H1 (cell line): ENCODE measurements around the gene CIT. TPM values are rescaled to one million over a fixed set of nuclear protein-coding genes. Genes with fewer than 3 reads are reported as not detected.

Source experiments
- CTCF ChIA-PET: fragments of 300-600 bp; sonication (Branson Sonifier 250); formaldehyde crosslinking; loops from one replicate; lab custom pipeline; 2021; ENCODE audit not compliant: partially characterized antibody; lab: Charles Lee
- POLR2A ChIA-PET: fragments of 300-600 bp; sonication (Branson Sonifier 250); formaldehyde crosslinking; loops from one replicate; lab custom pipeline; 2021; ENCODE audit warnings: inconsistent platforms; ENCODE audit not compliant: partially characterized antibody; lab: Charles Lee
- DNase-seq, 2 experiments: peaks; one replicate each; pipeline versions ENCODE4 v3.0.0 to v3.0.0-alpha.2; 2010 to 2022; ENCODE audit warnings: low spot score in 2 of 2, low read depth in 1 of 2, mixed read lengths in 1 of 2
- FAIRE-seq: peaks from 2 replicates; lab custom pipeline; 2011; peaks lifted over from hg19 to GRCh38; lab: Jason Lieb, UNC
- H2AFZ ChIP-seq: 2 replicates; pipeline ENCODE4 v1.8.1; 2012; ENCODE audit warnings: low read length, inconsistent platforms
- H2AK5ac ChIP-seq: 2 replicates; pipeline ENCODE4 v1.6.1; 2013; ENCODE audit warnings: low read depth, low read length
- H2BK120ac ChIP-seq: replicated peaks from 2 replicates; pipeline ENCODE3; 2013; ENCODE audit warnings: low read depth, low read length, inconsistent platforms
- H2BK12ac ChIP-seq: 2 replicates; pipeline ENCODE4 v1.6.1; 2013; ENCODE audit warnings: low read depth, low read length
- H2BK15ac ChIP-seq: 2 replicates; pipeline ENCODE4 v1.6.1; 2013; ENCODE audit warnings: low read length
- H2BK20ac ChIP-seq: 2 replicates; pipeline ENCODE4 v1.6.1; 2013; ENCODE audit warnings: low read length
- H2BK5ac ChIP-seq: 2 replicates; pipeline ENCODE4 v1.6.1; 2013; ENCODE audit warnings: low read depth, low read length
- H3K14ac ChIP-seq: 2 replicates; pipeline ENCODE4 v1.6.1; 2013; ENCODE audit warnings: inconsistent platforms; ENCODE audit not compliant: insufficient read length
- H3K18ac ChIP-seq: 2 replicates; pipeline ENCODE4 v1.6.1; 2013; ENCODE audit warnings: low read length; ENCODE audit errors: extremely low read depth
- H3K23ac ChIP-seq: 2 replicates; pipeline ENCODE4 v1.6.1; 2013; ENCODE audit warnings: inconsistent platforms; ENCODE audit not compliant: insufficient read length
- H3K23me2 ChIP-seq: 2 replicates; pipeline ENCODE4 v1.6.1; 2013; ENCODE audit warnings: low read depth, low read length
- H3K27ac ChIP-seq: 2 replicates; pipeline ENCODE4 v1.6.1; 2011; ENCODE audit warnings: low read depth, low read length, inconsistent platforms
- H3K27me3 ChIP-seq, 4 experiments: replicated peaks in 1 of 4; 1 replicate in 1 of 4; 2 replicates in 3 of 4; pipeline versions ENCODE4 v1.6.1 to v1.8.1; 2011 to 2013; ENCODE audit warnings: low read length in 3 of 4, mild to moderate bottlenecking in 3 of 4, inconsistent platforms in 2 of 4, mixed read lengths in 2 of 4, moderate library complexity in 1 of 4; ENCODE audit not compliant: control insufficient read depth in 3 of 4, insufficient read depth in 3 of 4; ENCODE audit errors: extremely low read depth in 1 of 4
- H3K36me3 ChIP-seq, 4 experiments: 2 replicates each; pipeline versions ENCODE4 v1.6.1 to v1.8.1; 2011 to 2013; ENCODE audit warnings: mild to moderate bottlenecking in 4 of 4, low read length in 3 of 4, moderate library complexity in 2 of 4, control low read depth in 1 of 4, inconsistent platforms in 1 of 4; ENCODE audit not compliant: insufficient read depth in 4 of 4, control insufficient read depth in 2 of 4
- H3K4ac ChIP-seq: replicated peaks from 2 replicates; pipeline ENCODE3; 2013; ENCODE audit warnings: low read length, low read depth, mixed read lengths, inconsistent platforms; ENCODE audit not compliant: insufficient read length
- H3K4me1 ChIP-seq, 4 experiments: replicated peaks in 1 of 4; 1 replicate in 1 of 4; 2 replicates in 3 of 4; pipeline versions ENCODE4 v1.6.1 to v1.8.1; 2011 to 2013; ENCODE audit warnings: low read length in 3 of 4, inconsistent platforms in 2 of 4, mixed read lengths in 1 of 4; ENCODE audit not compliant: insufficient read depth in 4 of 4, control insufficient read depth in 3 of 4
- H3K4me2 ChIP-seq, 2 experiments: 2 replicates each; pipeline versions ENCODE4 v1.6.1 to v1.8.1; 2011 to 2013; ENCODE audit warnings: low read depth in 2 of 2, low read length in 2 of 2, control low read depth in 1 of 2, inconsistent platforms in 1 of 2, mild to moderate bottlenecking in 1 of 2; ENCODE audit not compliant: insufficient read depth in 1 of 2
- H3K4me3 ChIP-seq, 4 experiments: fragments of 200-600, 300-600 bp in 1 of 4; sonication (generic), shearing (Covaris generic), sonication (Bioruptor Twin) in 1 of 4; 2 replicates each; pipeline versions ENCODE4 v1.5.1 to v1.8.1; 2011 to 2016; ENCODE audit warnings: low read length in 4 of 4, low read depth in 3 of 4, control low read depth in 2 of 4, inconsistent platforms in 2 of 4, mild to moderate bottlenecking in 2 of 4, mixed read lengths in 1 of 4, moderate library complexity in 1 of 4; ENCODE audit not compliant: insufficient read depth in 2 of 4; ENCODE audit errors: extremely low read depth in 1 of 4
- H3K56ac ChIP-seq: replicated peaks from 2 replicates; pipeline ENCODE3; 2013; ENCODE audit warnings: low read depth, mild to moderate bottlenecking, mixed read lengths, low read length, inconsistent platforms; ENCODE audit not compliant: insufficient read length
- H3K79me1 ChIP-seq: 2 replicates; pipeline ENCODE4 v1.6.1; 2013; ENCODE audit warnings: low read depth, low read length, control low read depth
- H3K79me2 ChIP-seq, 2 experiments: 2 replicates each; pipeline versions ENCODE4 v1.6.1 to v1.8.1; 2012 to 2013; ENCODE audit warnings: low read length in 2 of 2, mild to moderate bottlenecking in 2 of 2, inconsistent platforms in 1 of 2; ENCODE audit not compliant: insufficient read depth in 2 of 2, control insufficient read depth in 1 of 2
- H3K9ac ChIP-seq, 4 experiments: replicated peaks in 1 of 4; 1 replicate in 1 of 4; 2 replicates in 3 of 4; pipeline versions ENCODE4 v1.6.1 to v1.8.1; 2011 to 2013; ENCODE audit warnings: low read depth in 3 of 4, low read length in 3 of 4, control low read depth in 2 of 4, mild to moderate bottlenecking in 2 of 4, moderate library complexity in 2 of 4, inconsistent platforms in 1 of 4; ENCODE audit errors: extremely low read depth in 1 of 4
- H3K9me3 ChIP-seq, 2 experiments: 2 replicates each; pipeline versions ENCODE4 v1.6.1 to v1.8.1; 2012 to 2013; ENCODE audit warnings: mild to moderate bottlenecking in 2 of 2, moderate library complexity in 2 of 2, control low read depth in 1 of 2, inconsistent platforms in 1 of 2, low read depth in 1 of 2, low read length in 1 of 2, mixed read lengths in 1 of 2; ENCODE audit not compliant: insufficient read depth in 2 of 2
- H4K20me1 ChIP-seq, 2 experiments: replicated peaks in 1 of 2; 2 replicates each; pipeline versions ENCODE3 to v1.8.1; 2011 to 2013; ENCODE audit warnings: inconsistent platforms in 2 of 2, low read length in 2 of 2, mild to moderate bottlenecking in 1 of 2; ENCODE audit not compliant: insufficient read depth in 2 of 2, control insufficient read depth in 1 of 2
- H4K5ac ChIP-seq: 2 replicates; pipeline ENCODE4 v1.6.1; 2013; ENCODE audit warnings: low read length, low read depth, mixed read lengths, inconsistent platforms; ENCODE audit not compliant: insufficient read length
- H4K8ac ChIP-seq: 2 replicates; pipeline ENCODE4 v1.8.0; 2013; ENCODE audit warnings: mild to moderate bottlenecking, moderate library complexity, low read length, inconsistent platforms; ENCODE audit not compliant: insufficient read depth; ENCODE audit errors: extremely low read depth
- H4K91ac ChIP-seq: replicated peaks from 2 replicates; pipeline ENCODE3; 2013; ENCODE audit warnings: low read length, mixed read lengths, inconsistent platforms; ENCODE audit not compliant: insufficient read length
- CEBPB ChIP-seq: IDR thresholded peaks from 2 replicates; pipeline ENCODE4 v1.6.1; 2012; ENCODE audit warnings: low read depth, low read length
- CREB1 ChIP-seq: IDR thresholded peaks from 2 replicates; pipeline ENCODE4 v1.6.1; 2012; ENCODE audit warnings: inconsistent platforms
- EP300 ChIP-seq, 2 experiments: IDR thresholded peaks; 1 replicate in 1 of 2; 2 replicates in 1 of 2; pipeline ENCODE4 v1.6.1; 2011 to 2012; ENCODE audit warnings: low read depth in 2 of 2, low read length in 2 of 2, mild to moderate bottlenecking in 2 of 2, borderline replicate concordance in 1 of 2, inconsistent platforms in 1 of 2, moderate library complexity in 1 of 2
- EZH2 ChIP-seq: fragments of 200-600 bp; sonication (generic); IDR thresholded peaks from 2 replicates; pipeline ENCODE4 v1.7.1; 2012; ENCODE audit warnings: low read depth, mild to moderate bottlenecking, moderate library complexity, low read length, inconsistent platforms; ENCODE audit not compliant: severe bottlenecking
- FOSL1 ChIP-seq: IDR thresholded peaks from 2 replicates; pipeline ENCODE4 v1.6.1; 2011; ENCODE audit warnings: mild to moderate bottlenecking, low read depth, low read length, moderate library complexity; ENCODE audit not compliant: insufficient read depth
- GTF2F1 ChIP-seq: IDR thresholded peaks from 2 replicates; pipeline ENCODE4 v1.6.1; 2012; ENCODE audit warnings: low read depth, low read length, improper control_type of control experiment, borderline replicate concordance
- RAD21 ChIP-seq, 2 experiments: IDR thresholded peaks in 1 of 2; conservative IDR thresholded peaks in 1 of 2; 2 replicates each; pipeline ENCODE4 v1.6.1; 2011; ENCODE audit warnings: low read depth in 2 of 2, low read length in 2 of 2, improper control_type of control experiment in 1 of 2, inconsistent platforms in 1 of 2, mild to moderate bottlenecking in 1 of 2, moderate library complexity in 1 of 2
- RBBP5 ChIP-seq: IDR thresholded peaks from 2 replicates; pipeline ENCODE4 v1.7.1; 2012; ENCODE audit warnings: low read depth, mild to moderate bottlenecking, inconsistent platforms, low read length, moderate library complexity, borderline replicate concordance
- RFX5 ChIP-seq: IDR thresholded peaks from 2 replicates; pipeline ENCODE4 v1.6.1; 2011; ENCODE audit warnings: low read depth, low read length, improper control_type of control experiment, borderline replicate concordance
- SP1 ChIP-seq: IDR thresholded peaks from 2 replicates; pipeline ENCODE4 v1.6.1; 2011; ENCODE audit warnings: low read depth, low read length
- TEAD4 ChIP-seq: IDR thresholded peaks from 2 replicates; pipeline ENCODE4 v1.6.1; 2012; ENCODE audit warnings: low read depth, low read length, inconsistent platforms, mixed read lengths
- YY1 ChIP-seq: IDR thresholded peaks from 2 replicates; pipeline ENCODE4 v1.6.1; 2011; ENCODE audit warnings: low read depth, mild to moderate bottlenecking, low read length
- WGBS, 2 experiments: shearing (Covaris generic) in 1 of 2; methylation state at CpG; one replicate each; pipeline versions ENCODE4 v1.1.6 to v1.1.7; 2013 to 2015; ENCODE audit warnings: low lambda C conversion rate in 2 of 2, mixed read lengths in 2 of 2, inconsistent platforms in 1 of 2, low coverage in 1 of 2, missing lambda C conversion rate in 1 of 2; ENCODE audit not compliant: insufficient replicate concordance in 2 of 2, insufficient coverage in 1 of 2, insufficient read length in 1 of 2; ENCODE audit errors: extremely low coverage in 1 of 2, missing lambda C conversion rate in 1 of 2; 5-methylcytosine and 5-hydroxymethylcytosine counted together
- polyA plus RNA-seq, 7 experiments: library from polyadenylated mRNA; depleted of rRNA in 3 of 7; stranded (reverse) in 5 of 7; unstranded in 2 of 7; fragments of >200 nt in 5 of 7; fragments of 200-250 nt in 2 of 7; gene quantifications; 1 replicate in 5 of 7; 2 replicates in 1 of 7; 4 replicates in 1 of 7; pipeline versions ENCODE4 v1.2.1 to v1.2.3, GENCODE V29; 2011 to 2013; ENCODE audit warnings: missing spikeins in 2 of 7, mixed read lengths in 2 of 7
- total RNA-seq: library from RNA; stranded (reverse); fragmentation: NEBNext Ultra II Directional; extraction: Animal tissue kit (Norgen Biotek cat#: 25700); gene quantifications from 2 replicates; pipeline ENCODE4 v1.2.1, GENCODE V29; 2021

CIT gene
- total and polyA plus RNA-seq, 2 of the 8 experiments (the other 6 are each of a cell fraction or from before 2014, with no cell fraction given) = 17.1 to 60.9 TPM

DNA sequence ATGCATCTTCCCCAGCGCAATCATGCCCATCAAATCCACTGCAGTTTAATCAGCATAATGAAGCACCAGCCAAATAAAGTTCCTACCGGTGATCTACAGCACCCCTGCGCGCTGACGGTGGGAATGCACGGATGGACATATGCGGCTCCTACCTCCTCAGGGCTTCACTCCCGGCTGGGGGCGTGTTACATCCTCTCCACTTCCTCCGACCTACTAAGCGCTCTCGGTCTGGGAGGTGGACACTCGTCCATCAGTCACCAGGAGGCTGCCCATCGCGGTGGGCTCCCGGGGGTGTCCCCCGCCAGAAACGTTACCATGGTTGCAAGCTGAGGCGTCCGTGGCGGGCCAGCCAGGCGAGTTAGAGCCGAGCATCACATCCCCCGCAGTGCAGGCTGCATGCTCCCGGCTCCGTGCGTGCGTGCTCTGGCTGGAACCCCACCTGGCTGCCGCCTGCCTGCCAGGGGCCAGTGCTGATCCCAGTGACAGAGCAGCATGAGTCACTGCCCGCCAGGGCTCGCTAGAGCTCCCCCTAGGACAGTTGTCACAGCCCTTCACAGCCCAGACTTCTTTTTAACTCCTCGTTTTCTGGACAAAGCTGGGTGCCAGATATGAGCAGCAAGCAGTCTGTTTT, 73.0 kb downstream of the CIT start:
- CTCF ChIA-PET = interaction anchor here (0.6 to 2.2 kb wide), 15 partner anchors 8 to 159 kb away, joined by 3 to 9 read pairs (median 3); no protein-coding TSS in a partner anchor
- peak; percentile 68 for FAIRE-seq
- peak; percentile 46 to 59; a peak in 3 of 4 replicates for TF ChIP-seq RAD21 (IDR thresholded peaks at IDR 0.05 in 1 of 2, conservative IDR thresholded peaks at IDR 0.05 in 1 of 2; ENCODE audit: low read depth in 2 of 2, low read length in 2 of 2)
- TF ChIP-seq EP300 (IDR thresholded peaks at IDR 0.05; ENCODE audit: borderline replicate concordance in 1 of 2, low read depth in 2 of 2, low read length in 2 of 2) = 0 out of 3 replicates have a peak, but pooled peaks of 1 of the 2 experiments have one; percentile 59
- no peak for TF ChIP-seq SP1
- no peak for TF ChIP-seq RBBP5
- TF ChIP-seq EZH2 = no peak
- TF ChIP-seq TEAD4 = no peak
- no peak for TF ChIP-seq RFX5
- TF ChIP-seq CREB1 = peak; percentile 66; the same call in 1 of the 2 replicates
- TF ChIP-seq GTF2F1 = no peak
- TF ChIP-seq YY1 = no peak
- TF ChIP-seq FOSL1 = no peak
- no peak for TF ChIP-seq CEBPB

More for the DNA sequence above, 73.0 kb downstream of the CIT start:
- peak; percentile 68 to 79 for DNase-seq
- no peak overlapping the region for H2BK120ac ChIP-seq
- peaks cover 5% of the 10 kb centered on the region; the same call in 1 of the 2 replicates for H3K23me2 ChIP-seq
- H3K36me3 ChIP-seq = peaks cover 0 to 7% (median under 1%) of the 10 kb centered on the region in 4 experiments; a peak in 4 of 8 replicates
- H4K8ac ChIP-seq = no peak overlapping the region
- no peak overlapping the region for H2BK5ac ChIP-seq
- no peak overlapping the region for H2AK5ac ChIP-seq
- H2BK12ac ChIP-seq = no peak overlapping the region
- H3K4ac ChIP-seq = no peak overlapping the region
- H3K18ac ChIP-seq = no peak overlapping the region
- H3K23ac ChIP-seq = no peak overlapping the region
- no peak overlapping the region for H2BK20ac ChIP-seq
- no peak overlapping the region for H3K27ac ChIP-seq
- peaks cover 0 to 3% of the 10 kb centered on the region in 2 experiments; a peak in 1 of 4 replicates for H3K79me2 ChIP-seq
- H4K5ac ChIP-seq = no peak overlapping the region
- POLR2A ChIA-PET = interaction anchor here (0.6 to 2.7 kb wide), 3 partner anchors 10 to 397 kb away, joined by 3 to 7 read pairs (median 4); partner anchors contain the start of gene RPLP0
- peaks cover 3 to 4% (median 4%) of the 10 kb centered on the region in 4 experiments; a peak in 6 of 7 replicates for H3K4me1 ChIP-seq
- no peaks in the 10 kb centered on the region for H3K27me3 ChIP-seq
- peak overlapping the region; percentile 29 to 55 (median 46); a peak in 7 of 8 replicates for H3K4me3 ChIP-seq
- H3K4me2 ChIP-seq = peak overlapping the region; percentile 49 to 69
- H3K9ac ChIP-seq = no peak overlapping the region
- H3K14ac ChIP-seq = no peak overlapping the region
- H4K91ac ChIP-seq = no peak overlapping the region
- 10% methylated on average over 32 of the region's 32 CpGs; no CpG with 5 or more reads in 1 of the 2 experiments for WGBS, 2 experiments
- no peak overlapping the region for H2AFZ ChIP-seq
- H4K20me1 ChIP-seq = peaks cover 1 to 6% of the 10 kb centered on the region in 2 experiments
- H2BK15ac ChIP-seq = no peak overlapping the region
- H3K56ac ChIP-seq = no peak overlapping the region
- peaks cover 0 to 7% of the 10 kb centered on the region in 2 experiments; a peak in 2 of 4 replicates for H3K9me3 ChIP-seq
- no peaks in the 10 kb centered on the region for H3K79me1 ChIP-seq
